Measurements from ENCODE around the gene HOOK2.
A peak's percentile ranks its signal among the peaks of the same experiment; 100 is the strongest.
"Not testable (repeated sequence)": the region's sequence is repeated elsewhere in the genome, so short reads cannot be mapped to it uniquely, and the experiment has no call there.

Gene HOOK2

GRCh38 chr19:12774588-12775555 is at the start of gene HOOK2:
HOOK2 (minus strand) TSS chr19:12775552; CDS start chr19:12775449, 103 bp downstream.
- no peak for DNase-seq (ENCODE audit: low read depth)

- no peak for DNase-seq (ENCODE audit: low read depth)
These were observed 46.4 kb upstream of the HOOK2 start for GRCh38 chr19:12821761-12822160.

- not testable (repeated sequence) for DNase-seq (ENCODE audit: low read depth)
These were observed 42.5 kb upstream of the HOOK2 start for GRCh38 chr19:12817810-12818209.

GRCh38 chr19:12817188-12817587 is 41.8 kb upstream of the HOOK2 start:
- not testable (repeated sequence) for DNase-seq (ENCODE audit: low read depth)

GRCh38 chr19:12815088-12815487 is 39.7 kb upstream of the HOOK2 start:
- no peak for DNase-seq (ENCODE audit: low read depth)

GRCh38 chr19:12806242-12807081 is 31.1 kb upstream of the HOOK2 start, which contains the start of gene RNASEH2A:
RNASEH2A (plus strand) TSS chr19:12806584; CDS start chr19:12806674, 90 bp downstream.
- DNase-seq (ENCODE audit: low read depth): peak; percentile 80

- no peak for DNase-seq (ENCODE audit: low read depth)
These were observed 28.7 kb upstream of the HOOK2 start for GRCh38 chr19:12804051-12804450.

- DNase-seq (ENCODE audit: low read depth): no peak
These were observed 27.1 kb upstream of the HOOK2 start for GRCh38 chr19:12802267-12803106.

- peak; percentile 61 for DNase-seq (ENCODE audit: low read depth)
These were observed 26.3 kb upstream of the HOOK2 start, which contains the start of the genes PRDX2 and THSD8 for GRCh38 chr19:12801466-12802266. PRDX2 (minus strand) TSS chr19:12801800; CDS start chr19:12801261, 539 bp downstream. THSD8 (plus strand) TSS chr19:12802069; CDS start chr19:12802072, 3 bp downstream.

GRCh38 chr19:12800923-12801465 is 25.6 kb upstream of the HOOK2 start:
- DNase-seq (ENCODE audit: low read depth): no peak

GRCh38 chr19:12800466-12800770 is 25.1 kb upstream of the HOOK2 start:
- DNase-seq (ENCODE audit: low read depth): no peak

- no peak for DNase-seq (ENCODE audit: low read depth)
These were observed 24.6 kb upstream of the HOOK2 start for GRCh38 chr19:12799742-12800465.

GRCh38 chr19:12797607-12798006 is 22.3 kb upstream of the HOOK2 start:
- not testable (repeated sequence) for DNase-seq (ENCODE audit: low read depth)

GRCh38 chr19:12797141-12797587 is 21.8 kb upstream of the HOOK2 start:
- no peak for DNase-seq (ENCODE audit: low read depth)

GRCh38 chr19:12796146-12797071 is 21.1 kb upstream of the HOOK2 start:
- DNase-seq (ENCODE audit: low read depth): peak; percentile 59

- no peak for DNase-seq (ENCODE audit: low read depth)
These were observed 19.6 kb upstream of the HOOK2 start for GRCh38 chr19:12794971-12795381.

GRCh38 chr19:12794196-12794941 is 19.0 kb upstream of the HOOK2 start:
- DNase-seq (ENCODE audit: low read depth): no peak

All from activated T-helper 9 cell treated with anti-CD3 and anti-CD28 coated beads, Interleukin-2, amount 50 U/mL, for 16 hours (primary cell).